MM.1S (cell line): ENCODE data around the gene TMED5.
"Not testable (repeated sequence)": the region's sequence is repeated elsewhere in the genome, so short reads cannot be mapped to it uniquely, and the experiment has no call there.

Source experiments
- DNase-seq: peaks from one replicate; pipeline ENCODE4 v3.0.0-alpha.2; 2015
- H2AFZ ChIP-seq: fragments of 300-600 bp; sonication (generic); 2 replicates; pipeline ENCODE4 v1.6.0; 2016; ENCODE audit warnings: antibody characterized with exemption, low read length
- H3F3A ChIP-seq: fragments of 300-600 bp; sonication (generic); 2 replicates; pipeline ENCODE4 v1.6.1; 2016; ENCODE audit warnings: mild to moderate bottlenecking, antibody characterized with exemption, low read length, moderate library complexity, mixed read lengths; ENCODE audit not compliant: insufficient read depth
- H3K27ac ChIP-seq: fragments of 300-600 bp; sonication (generic); 2 replicates; pipeline ENCODE4 v1.5.1; 2016; ENCODE audit warnings: mild to moderate bottlenecking, low read length
- H3K27me3 ChIP-seq: fragments of 300-600 bp; sonication (generic); replicated peaks from 2 replicates; pipeline ENCODE4 v1.6.0; 2016; ENCODE audit warnings: low read length; ENCODE audit not compliant: insufficient read depth
- H3K36me3 ChIP-seq: fragments of 300-600 bp; sonication (generic); replicated peaks from 2 replicates; pipeline ENCODE4 v1.6.1; 2016; ENCODE audit warnings: mild to moderate bottlenecking, low read length, mixed read lengths; ENCODE audit not compliant: insufficient read depth
- H3K4me1 ChIP-seq: fragments of 300-600 bp; sonication (generic); 2 replicates; pipeline ENCODE4 v1.6.1; 2016; ENCODE audit warnings: low read length, mixed read lengths
- H3K4me2 ChIP-seq: fragments of 300-600 bp; sonication (generic); 2 replicates; pipeline ENCODE4 v1.6.0; 2016; ENCODE audit warnings: low read depth, low read length
- H3K4me3 ChIP-seq: fragments of 300-600 bp; sonication (generic); 2 replicates; pipeline ENCODE4 v1.5.1; 2016; ENCODE audit warnings: low read length, mixed read lengths
- H3K79me2 ChIP-seq: fragments of 300-600 bp; sonication (generic); 2 replicates; pipeline ENCODE4 v1.6.1; 2016; ENCODE audit warnings: mixed run types, low read length, mixed read lengths
- H3K9ac ChIP-seq: fragments of 300-600 bp; sonication (generic); 2 replicates; pipeline ENCODE4 v1.6.1; 2016; ENCODE audit warnings: low read length, mixed read lengths
- H3K9me2 ChIP-seq: fragments of 300-600 bp; sonication (generic); replicated peaks from 2 replicates; pipeline ENCODE4 v1.6.1; 2016; ENCODE audit warnings: mild to moderate bottlenecking, low read length, mixed read lengths; ENCODE audit not compliant: insufficient read depth
- H3K9me3 ChIP-seq: fragments of 300-600 bp; sonication (generic); replicated peaks from 2 replicates; pipeline ENCODE4 v1.6.1; 2016; ENCODE audit warnings: mild to moderate bottlenecking, low read length, mixed read lengths; ENCODE audit not compliant: insufficient read depth
- H4K20me1 ChIP-seq: fragments of 300-600 bp; sonication (generic); 2 replicates; pipeline ENCODE4 v1.6.1; 2016; ENCODE audit warnings: mild to moderate bottlenecking, low read length, moderate library complexity, mixed read lengths; ENCODE audit not compliant: insufficient read depth
- CTCF ChIP-seq: fragments of 300-600 bp; sonication (generic); IDR thresholded peaks from 2 replicates; pipeline ENCODE4 v1.5.1; 2016; ENCODE audit warnings: antibody characterized with exemption, low read length, mixed read lengths
- EZH2 ChIP-seq: fragments of 300-600 bp; sonication (generic); optimal IDR thresholded peaks from 2 replicates; pipeline ENCODE3; 2017; ENCODE audit warnings: low read depth, mild to moderate bottlenecking, antibody characterized with exemption, low read length, mixed read lengths
- EZH2phosphoT487 ChIP-seq: fragments of 300-600 bp; sonication (generic); IDR thresholded peaks from 2 replicates; pipeline ENCODE4 v1.6.1; 2018; ENCODE audit warnings: antibody characterized with exemption, low read length

TMED5 gene

GRCh38 chr1:93172778-93173177, 7.4 kb downstream of the TMED5 start:
- Histone ChIP-seq H3K9me2 (no peaks in the 10 kb centered on the region), H3K4me1 (no peaks in the 10 kb centered on the region), H3K36me3 (no peaks in the 10 kb centered on the region), H3K4me3 (no peak overlapping the region), H3F3A (no peaks in the 10 kb centered on the region), H3K9me3 (no peaks in the 10 kb centered on the region), H3K27me3 (no peaks in the 10 kb centered on the region), H3K79me2 (peaks cover 93% of the 10 kb centered on the region), H3K27ac (no peak overlapping the region), H3K9ac (no peak overlapping the region), H4K20me1 (no peaks in the 10 kb centered on the region), H3K4me2 (no peak overlapping the region), H2AFZ (no peak overlapping the region)
- no peak for DNase-seq
- TF ChIP-seq EZH2phosphoT487 = no peak
- TF ChIP-seq EZH2 = no peak
- TF ChIP-seq CTCF = no peak

- Histone ChIP-seq H3K4me3 (no peak overlapping the region), H3K4me2 (no peak overlapping the region), H3K4me1 (no peaks in the 10 kb centered on the region), H3K9me3 (no peaks in the 10 kb centered on the region), H3K27me3 (no peaks in the 10 kb centered on the region), H4K20me1 (no peaks in the 10 kb centered on the region), H3K9ac (no peak overlapping the region), H3K36me3 (no peaks in the 10 kb centered on the region), H3K9me2 (no peaks in the 10 kb centered on the region), H3F3A (no peaks in the 10 kb centered on the region), H3K27ac (no peak overlapping the region), H3K79me2 (peaks cover 92% of the 10 kb centered on the region), H2AFZ (no peak overlapping the region)
- TF ChIP-seq EZH2 (no peak), EZH2phosphoT487 (no peak), CTCF (no peak)
- DNase-seq = no peak
These were observed 8.6 kb downstream of the TMED5 start for GRCh38 chr1:93171549-93172034.

GRCh38 chr1:93170141-93170678, 10.0 kb downstream of the TMED5 start:
- H2AFZ ChIP-seq, H3K4me2 ChIP-seq, DNase-seq, H3K27me3 ChIP-seq, H3K9me3 ChIP-seq, H3K9ac ChIP-seq, H3K4me1 ChIP-seq, H3K36me3 ChIP-seq, H4K20me1 ChIP-seq, H3K4me3 ChIP-seq, H3K27ac ChIP-seq, H3F3A ChIP-seq, H3K9me2 ChIP-seq: not testable (repeated sequence)
- H3K79me2 ChIP-seq = peaks cover 86% of the 10 kb centered on the region

- Histone ChIP-seq H3K27ac (no peak overlapping the region), H4K20me1 (no peaks in the 10 kb centered on the region), H3K9me2 (no peaks in the 10 kb centered on the region), H3K27me3 (no peaks in the 10 kb centered on the region), H3K79me2 (peaks cover 85% of the 10 kb centered on the region), H3F3A (no peaks in the 10 kb centered on the region), H3K9me3 (no peaks in the 10 kb centered on the region), H3K36me3 (no peaks in the 10 kb centered on the region), H3K4me3 (no peak overlapping the region), H3K9ac (no peak overlapping the region), H2AFZ (no peak overlapping the region), H3K4me1 (no peaks in the 10 kb centered on the region), H3K4me2 (no peak overlapping the region)
- DNase-seq = no peak
- TF ChIP-seq CTCF (no peak), EZH2phosphoT487 (no peak), EZH2 (no peak)
These were observed 13.2 kb downstream of the TMED5 start for GRCh38 chr1:93167006-93167405.

GRCh38 chr1:93165895-93166294, 14.3 kb downstream of the TMED5 start:
- H3K27ac ChIP-seq, H3K27me3 ChIP-seq, H3K36me3 ChIP-seq, H3F3A ChIP-seq, H3K9me3 ChIP-seq, H3K9me2 ChIP-seq, H3K4me1 ChIP-seq, DNase-seq, H3K9ac ChIP-seq, H3K4me3 ChIP-seq, H4K20me1 ChIP-seq, H3K4me2 ChIP-seq, H2AFZ ChIP-seq: not testable (repeated sequence)
- H3K79me2 ChIP-seq = peaks cover 85% of the 10 kb centered on the region
